GM20000 (cell line): Measurements from ENCODE around the gene SLC2A3.
A peak's percentile ranks its signal among the peaks of the same experiment; 100 is the strongest.
"Not testable (repeated sequence)": the region's sequence is repeated elsewhere in the genome, so short reads cannot be mapped to it uniquely, and the experiment has no call there.

Source experiments
- DNase-seq: peaks from one replicate; pipeline ENCODE4 v3.0.0; 2012; ENCODE audit warnings: low spot score
- CTCF ChIP-seq: IDR thresholded peaks from 2 replicates; pipeline ENCODE4 v1.5.1; 2012; ENCODE audit warnings: mild to moderate bottlenecking, control low read depth; ENCODE audit errors: extremely low read depth, missing control alignments

Gene SLC2A3

GRCh38 chr12:7970475-7971252, 34.7 kb upstream of the SLC2A3 start:
- DNase-seq = peak; percentile 83
- no peak for TF ChIP-seq CTCF

GRCh38 chr12:7966563-7966962, 30.6 kb upstream of the SLC2A3 start:
- DNase-seq = no peak
- no peak for TF ChIP-seq CTCF

GRCh38 chr12:7964669-7965068, 28.7 kb upstream of the SLC2A3 start:
- DNase-seq = not testable (repeated sequence)

- DNase-seq = no peak
- TF ChIP-seq CTCF = no peak
Measured at GRCh38 chr12:7961395-7962178, 25.6 kb upstream of the SLC2A3 start.

- no peak for TF ChIP-seq CTCF
- DNase-seq = peak; percentile 38
Measured at GRCh38 chr12:7959701-7960121, 23.7 kb upstream of the SLC2A3 start.

- TF ChIP-seq CTCF = no peak
Measured at GRCh38 chr12:7959278-7959677, 23.3 kb upstream of the SLC2A3 start.

GRCh38 chr12:7954877-7955276, 18.9 kb upstream of the SLC2A3 start:
- not testable (repeated sequence) for DNase-seq

More at GRCh38 chr12:7959278-7959677, 23.3 kb upstream of the SLC2A3 start:
- no peak for DNase-seq

- not testable (repeated sequence) for DNase-seq
Measured at GRCh38 chr12:7954418-7954817, 18.4 kb upstream of the SLC2A3 start.

GRCh38 chr12:7953912-7954311, 17.9 kb upstream of the SLC2A3 start:
- DNase-seq = not testable (repeated sequence)
